Measurements from ENCODE around the gene ZNF394. TPM values are rescaled to one million over a fixed set of nuclear protein-coding genes. Genes with fewer than 3 reads are reported as not detected.
A peak's percentile ranks its signal among the peaks of the same experiment; 100 is the strongest.

Gene ZNF394
- total RNA-seq, 2 experiments from 2014 or later = 26.8 to 35.3 TPM

DNA sequence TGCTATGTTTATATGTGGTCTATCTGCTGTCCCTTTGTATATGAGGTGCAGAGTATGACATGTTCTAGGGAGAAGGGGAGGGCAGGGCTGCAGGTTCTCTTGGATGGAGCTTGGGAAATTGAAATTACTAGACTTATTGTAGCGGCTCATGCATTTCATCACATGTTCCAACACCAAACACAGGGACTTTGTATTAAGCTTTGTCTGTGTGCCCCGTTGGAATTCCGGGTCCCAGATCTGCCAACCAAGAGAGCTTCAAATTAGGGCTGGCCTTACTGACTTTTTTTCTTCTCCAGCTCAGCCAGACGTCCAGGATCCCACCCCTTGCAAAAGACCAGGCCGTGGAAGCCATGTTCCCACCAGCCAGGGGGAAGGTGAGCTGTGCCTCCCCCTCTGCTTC, 24.0 kb downstream of the ZNF394 start:
- TF ChIP-seq, protein P1, sequence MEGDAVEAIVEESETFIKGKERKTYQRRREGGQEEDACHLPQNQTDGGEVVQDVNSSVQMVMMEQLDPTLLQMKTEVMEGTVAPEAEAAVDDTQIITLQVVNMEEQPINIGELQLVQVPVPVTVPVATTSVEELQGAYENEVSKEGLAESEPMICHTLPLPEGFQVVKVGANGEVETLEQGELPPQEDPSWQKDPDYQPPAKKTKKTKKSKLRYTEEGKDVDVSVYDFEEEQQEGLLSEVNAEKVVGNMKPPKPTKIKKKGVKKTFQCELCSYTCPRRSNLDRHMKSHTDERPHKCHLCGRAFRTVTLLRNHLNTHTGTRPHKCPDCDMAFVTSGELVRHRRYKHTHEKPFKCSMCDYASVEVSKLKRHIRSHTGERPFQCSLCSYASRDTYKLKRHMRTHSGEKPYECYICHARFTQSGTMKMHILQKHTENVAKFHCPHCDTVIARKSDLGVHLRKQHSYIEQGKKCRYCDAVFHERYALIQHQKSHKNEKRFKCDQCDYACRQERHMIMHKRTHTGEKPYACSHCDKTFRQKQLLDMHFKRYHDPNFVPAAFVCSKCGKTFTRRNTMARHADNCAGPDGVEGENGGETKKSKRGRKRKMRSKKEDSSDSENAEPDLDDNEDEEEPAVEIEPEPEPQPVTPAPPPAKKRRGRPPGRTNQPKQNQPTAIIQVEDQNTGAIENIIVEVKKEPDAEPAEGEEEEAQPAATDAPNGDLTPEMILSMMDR (conservative IDR thresholded peaks at IDR 0.05; ENCODE audit: low read length) = no peak
- TF ChIP-seq EZH2phosphoT487 (IDR thresholded peaks at IDR 0.05; ENCODE audit: borderline replicate concordance, low read depth, low read length) = no peak
- BruUV-seq (replicated peaks) = no TSS peak
- intact Hi-C loops (cut with micrococcal nuclease; ENCODE audit: unreplicated experiment) = no loop called here
- Histone ChIP-seq H3K4me1 (ENCODE audit: insufficient read depth, low read length, poor library complexity, severe bottlenecking) (peaks cover 12% of the 10 kb centered on the region), H4K20me1 (ENCODE audit: insufficient read depth, low read length) (no peaks in the 10 kb centered on the region; the same call in 1 of the 2 replicates), H3K36me3 (ENCODE audit: insufficient read depth, low read length) (peaks cover 54% of the 10 kb centered on the region), H3K27ac (ENCODE audit: low read depth, low read length, poor library complexity, severe bottlenecking) (no peak overlapping the region), H3K9me3 (ENCODE audit: low read length) (no peaks in the 10 kb centered on the region), H3K4me3 (ENCODE audit: low read depth, low read length, poor library complexity, severe bottlenecking) (no peak overlapping the region), H3K79me2 (ENCODE audit: insufficient read depth, low read depth, low read length) (peaks cover 59% of the 10 kb centered on the region), H3K9me2 (ENCODE audit: insufficient read depth, low read length) (no peaks in the 10 kb centered on the region), H3K4me2 (ENCODE audit: low read length) (no peak overlapping the region), H2AFZ (ENCODE audit: low read length) (no peak overlapping the region)
- POLR2A ChIA-PET = interaction anchor here (0.7 to 1.2 kb wide), 2 partner anchors 29 to 137 kb away, joined by 3 to 4 read pairs; partner anchors contain the start of gene ZKSCAN5
- DNase-seq (ENCODE audit: low spot score) = no peak
- CTCF ChIA-PET (ENCODE audit: unreplicated experiment) = no interaction called here

DNA sequence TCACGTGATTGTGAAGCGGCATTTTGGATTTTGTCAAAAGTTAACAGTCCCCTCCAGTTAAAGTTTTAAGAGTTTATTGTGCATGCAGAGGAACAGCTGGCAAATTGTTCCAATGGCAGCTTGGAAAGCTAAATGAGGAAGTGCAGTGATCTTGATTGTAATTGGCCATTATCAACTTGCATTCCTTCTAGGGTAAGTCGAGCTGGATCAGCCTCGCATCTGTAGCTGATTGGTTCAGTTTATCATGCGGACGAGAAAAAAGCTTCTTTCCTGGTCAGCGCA, 26.8 kb downstream of the ZNF394 start:
- CTCF ChIA-PET (ENCODE audit: unreplicated experiment) = interaction anchor here (0.6 kb wide), 1 partner anchor 593 kb away, joined by 3 read pairs; no protein-coding TSS in a partner anchor
- TF ChIP-seq EZH2phosphoT487 (IDR thresholded peaks at IDR 0.05; ENCODE audit: borderline replicate concordance, low read depth, low read length) = no peak
- TF ChIP-seq, protein P1 (conservative IDR thresholded peaks at IDR 0.05; ENCODE audit: low read length) = no peak
- peaks cover 12% of the 10 kb centered on the region for H3K4me1 ChIP-seq (ENCODE audit: insufficient read depth, low read length, poor library complexity, severe bottlenecking)
- POLR2A ChIA-PET = interaction anchor here (0.6 to 1.5 kb wide), 3 partner anchors 25 to 85 kb away, joined by 3 to 4 read pairs (median 3); partner anchors contain the start of genes ZNF394 and ZNF655
- H4K20me1 ChIP-seq (ENCODE audit: insufficient read depth, low read length) = no peaks in the 10 kb centered on the region; the same call in 1 of the 2 replicates
- intact Hi-C loops (cut with micrococcal nuclease; ENCODE audit: unreplicated experiment) = no loop called here
- H3K79me2 ChIP-seq (ENCODE audit: insufficient read depth, low read depth, low read length) = peaks cover 50% of the 10 kb centered on the region
- H3K27ac ChIP-seq (ENCODE audit: low read depth, low read length, poor library complexity, severe bottlenecking) = peak overlapping the region; percentile 93
- no peaks in the 10 kb centered on the region for H3K9me2 ChIP-seq (ENCODE audit: insufficient read depth, low read length)
- H3K4me2 ChIP-seq (ENCODE audit: low read length) = peak overlapping the region; percentile 65
- H3K4me3 ChIP-seq (ENCODE audit: low read depth, low read length, poor library complexity, severe bottlenecking) = peak overlapping the region; percentile 85
- peak overlapping the region; percentile 58 for H2AFZ ChIP-seq (ENCODE audit: low read length)
- no peaks in the 10 kb centered on the region for H3K9me3 ChIP-seq (ENCODE audit: low read length)
- H3K36me3 ChIP-seq (ENCODE audit: insufficient read depth, low read length) = peaks cover 26% of the 10 kb centered on the region
- DNase-seq (ENCODE audit: low spot score) = peak; percentile 66
- TSS peak; percentile 86 for BruUV-seq (replicated peaks)

DNA sequence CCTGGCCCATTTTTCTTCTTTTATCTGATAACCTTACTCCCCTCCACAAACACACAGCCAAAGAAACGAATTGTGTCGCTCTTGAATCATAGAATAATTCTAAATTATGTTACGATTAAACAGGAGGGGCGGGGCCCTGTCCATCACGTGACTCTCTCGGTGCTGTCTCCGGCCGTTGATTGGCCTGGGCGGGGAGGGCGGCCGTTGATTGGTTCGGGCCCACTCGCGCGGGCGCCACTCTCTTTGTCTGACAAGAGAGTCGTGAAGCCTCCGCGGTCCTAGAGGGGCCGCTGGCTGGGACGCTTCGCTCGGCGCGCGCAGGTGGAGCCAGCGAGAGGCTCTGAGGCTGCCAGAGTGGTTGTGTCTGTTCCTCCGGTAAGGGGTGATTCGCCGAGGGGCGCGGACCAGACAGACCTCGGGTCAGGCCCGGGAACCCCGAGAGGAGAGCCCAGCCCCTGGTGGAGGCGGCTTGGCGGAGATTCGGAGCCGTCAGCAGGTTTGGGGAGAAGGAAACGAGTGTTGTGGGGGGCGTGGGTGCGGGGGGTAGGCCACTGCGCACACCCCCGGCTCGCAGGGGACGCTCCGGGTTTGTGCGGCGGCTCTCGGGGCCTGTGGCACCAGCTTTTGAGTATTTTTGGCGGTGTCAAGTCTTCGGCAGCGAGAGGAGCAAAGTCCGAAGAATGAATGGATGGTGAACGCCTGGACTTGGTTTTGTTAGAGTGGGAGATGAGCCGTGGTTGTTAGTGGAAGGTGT, 27.3 kb downstream of the ZNF394 start, which contains the start of gene ZNF789:
TSS of gene ZNF789 (plus strand) at position 330 of the 754 bp plus-strand sequence. CDS start 3,567 bp downstream, outside the sequence.
- Histone ChIP-seq H3K4me1 (ENCODE audit: insufficient read depth, low read length, poor library complexity, severe bottlenecking) (peaks cover 12% of the 10 kb centered on the region), H3K4me2 (ENCODE audit: low read length) (peak within 1 kb of the TSS; percentile 87), H4K20me1 (ENCODE audit: insufficient read depth, low read length) (no peaks in the 10 kb centered on the region; the same call in 1 of the 2 replicates), H3K79me2 (ENCODE audit: insufficient read depth, low read depth, low read length) (peaks cover 45% of the 10 kb centered on the region), H3K27ac (ENCODE audit: low read depth, low read length, poor library complexity, severe bottlenecking) (peak within 1 kb of the TSS; percentile 93), H3K4me3 (ENCODE audit: low read depth, low read length, poor library complexity, severe bottlenecking) (peak within 1 kb of the TSS; percentile 85), H3K9me2 (ENCODE audit: insufficient read depth, low read length) (no peaks in the 10 kb centered on the region), H2AFZ (ENCODE audit: low read length) (peak within 1 kb of the TSS; percentile 58), H3K36me3 (ENCODE audit: insufficient read depth, low read length) (peaks cover 20% of the 10 kb centered on the region), H3K9me3 (ENCODE audit: low read length) (no peaks in the 10 kb centered on the region)
- intact Hi-C loops (cut with micrococcal nuclease; ENCODE audit: unreplicated experiment) = loop anchor here (1.0 kb wide), 2 partner anchors 28 to 86 kb away; partner anchors contain the start of genes ZNF394 and ZNF655
- POLR2A ChIA-PET = interaction anchor here (0.6 to 0.9 kb wide), 2 partner anchors 27 to 86 kb away, joined by 3 read pairs; partner anchors contain the start of genes ZNF394 and ZNF655
- CTCF ChIA-PET (ENCODE audit: unreplicated experiment) = interaction anchor here (0.6 kb wide), 1 partner anchor 593 kb away, joined by 3 read pairs; no protein-coding TSS in a partner anchor
- DNase-seq (ENCODE audit: low spot score) = peak; percentile 98
- BruUV-seq (replicated peaks) = no TSS peak
- TF ChIP-seq, protein P1 (conservative IDR thresholded peaks at IDR 0.05; ENCODE audit: low read length) = no peak
- TF ChIP-seq EZH2phosphoT487 (IDR thresholded peaks at IDR 0.05; ENCODE audit: borderline replicate concordance, low read depth, low read length) = no peak

Data from OCI-LY7 (cell line).